Lung (tissue), 12 donors: Measurements from ENCODE around the gene EEPD1. TPM values are rescaled to one million over a fixed set of nuclear protein-coding genes. Genes with fewer than 3 reads are reported as not detected.
"Not testable (repeated sequence)": the region's sequence is repeated elsewhere in the genome, so short reads cannot be mapped to it uniquely, and the experiment has no call there.

Source experiments
- ATAC-seq: fragments of 200-7000 bp; cut with Tn5 transposase; one replicate; pipeline ENCODE4 v1.9.1; 2020; ENCODE audit warnings: moderate number of reproducible peaks; ENCODE audit not compliant: insufficient read depth, low FRiP score
- DNase-seq, 3 donors: peaks; one replicate each; pipeline ENCODE4 v3.0.0-alpha.2; 2013 to 2017
- H3K27ac ChIP-seq, 2 donors: one replicate each; pipeline ENCODE4 v1.5.1; 2013; ENCODE audit warnings: mild to moderate bottlenecking in 2 of 2, moderate library complexity in 2 of 2, control low read depth in 1 of 2, inconsistent platforms in 1 of 2, low read depth in 1 of 2, low read length in 1 of 2
- H3K27me3 ChIP-seq, 3 donors: one replicate each; pipeline ENCODE4 v1.5.1; 2013; ENCODE audit warnings: low read length in 2 of 3; ENCODE audit not compliant: control insufficient read depth in 3 of 3, insufficient read depth in 3 of 3
- H3K36me3 ChIP-seq, 4 donors: one replicate each; pipeline ENCODE4 v1.5.1; 2013; ENCODE audit warnings: low read length in 4 of 4, mild to moderate bottlenecking in 1 of 4, moderate library complexity in 1 of 4; ENCODE audit not compliant: control insufficient read depth in 4 of 4, insufficient read depth in 4 of 4
- H3K4me1 ChIP-seq, 5 donors: one replicate each; pipeline ENCODE4 v1.5.1; 2013; ENCODE audit warnings: low read length in 5 of 5, mild to moderate bottlenecking in 2 of 5, moderate library complexity in 1 of 5; ENCODE audit not compliant: control insufficient read depth in 5 of 5, insufficient read depth in 5 of 5
- H3K4me3 ChIP-seq: one replicate; pipeline ENCODE4 v1.5.1; 2013; ENCODE audit warnings: mild to moderate bottlenecking, control low read depth, moderate library complexity
- H3K9ac ChIP-seq, 2 donors: one replicate each; pipeline ENCODE4 v1.5.1; 2013; ENCODE audit warnings: low read length in 2 of 2, control low read depth in 1 of 2; ENCODE audit not compliant: insufficient read depth in 1 of 2
- H3K9me3 ChIP-seq, 4 donors: one replicate each; pipeline ENCODE4 v1.5.1; 2013; ENCODE audit warnings: low read length in 3 of 4, mild to moderate bottlenecking in 1 of 4, moderate library complexity in 1 of 4; ENCODE audit not compliant: control insufficient read depth in 4 of 4, insufficient read depth in 3 of 4
- WGBS, 2 donors: extraction: QIAGEN DNeasy Blood & Tissue Kit; methylation state at CpG; one replicate each; pipeline ENCODE4 v1.1.7; 2013; 5-methylcytosine and 5-hydroxymethylcytosine counted together
- polyA plus RNA-seq, 2 donors: library from polyadenylated mRNA; stranded (reverse); fragments of 200-250 nt; gene quantifications; one replicate each; pipeline ENCODE4 v1.2.1, GENCODE V29; 2013
- total RNA-seq, 2 donors: library from RNA; depleted of rRNA in 1 of 2; stranded (reverse); fragments of >200 nt in 1 of 2; gene quantifications; one replicate each; pipeline ENCODE4 v1.2.1, GENCODE V29; 2014 to 2021
- TF ChIP-seq, protein P1 (sequence below): IDR thresholded peaks from 2 replicates; pipeline ENCODE4 v1.5.1; 2012; ENCODE audit warnings: mild to moderate bottlenecking; ENCODE audit errors: control extremely low read depth, extremely low read depth
- donor health status: control.
- donor health status: control.
- donor health status: Bipolar disorder and iron deficiency.
- donor health status: healthy.
- donor health status: DM: yes; HTN: yes; CAD: no.

The EEPD1 gene
- total and polyA plus RNA-seq, 4 donors, result 5.4 to 15.3 (median 7.9) TPM

DNA sequence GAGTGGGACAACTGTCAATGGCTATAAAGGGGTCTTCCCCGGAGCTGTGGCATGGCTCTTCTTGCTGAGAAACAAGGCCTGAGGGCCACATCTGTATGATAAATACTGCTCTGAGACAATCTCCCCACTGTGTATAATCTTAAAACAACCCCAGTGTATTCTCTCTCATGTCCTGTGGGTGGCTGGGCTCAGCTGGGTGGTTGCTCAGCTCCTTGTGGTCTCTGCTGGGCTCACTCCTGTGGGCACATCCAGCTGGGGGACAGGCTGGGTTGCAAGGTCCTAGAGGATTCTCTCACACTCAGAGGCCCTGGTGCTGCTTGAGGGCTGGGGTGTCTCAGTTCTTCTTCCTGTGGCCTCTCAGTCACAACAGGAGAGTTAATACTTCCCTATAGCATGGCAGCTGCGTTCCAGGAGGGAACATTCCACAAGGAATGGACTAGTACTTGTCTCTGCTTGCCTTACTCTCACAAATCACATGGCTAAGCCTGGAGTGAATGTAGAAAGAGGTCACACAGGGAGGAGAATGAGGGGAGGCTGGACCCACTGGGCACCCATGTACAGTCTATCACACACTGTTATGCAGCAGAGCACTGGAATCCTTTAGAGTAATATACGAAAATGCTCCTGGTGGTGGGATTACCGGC lies 4.5 kb upstream of the EEPD1 start:
- H3K36me3 ChIP-seq, result no peaks in the 10 kb centered on the region

DNA sequence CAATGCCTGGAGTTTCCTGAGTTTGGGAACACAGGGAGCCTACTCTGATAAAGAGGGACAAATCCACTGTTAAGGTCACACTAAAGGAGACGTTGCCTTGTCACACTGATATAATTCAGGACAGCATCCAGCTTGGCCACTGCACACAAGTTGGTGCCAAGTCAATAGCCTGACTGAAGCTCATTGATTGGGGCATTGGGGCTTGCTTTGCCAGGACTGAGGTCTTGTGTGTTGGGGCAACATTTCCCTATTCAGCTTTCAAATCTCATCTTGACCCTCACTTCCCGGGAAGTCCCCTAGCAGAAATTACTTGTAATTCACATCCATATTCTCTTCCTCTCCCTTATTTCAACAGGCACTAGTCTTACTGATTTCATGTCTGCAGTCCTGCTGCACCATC lies 3.8 kb upstream of the EEPD1 start:
- not testable (repeated sequence) for ATAC-seq, H3K4me1 ChIP-seq, H3K27ac ChIP-seq, H3K27me3 ChIP-seq, H3K9me3 ChIP-seq, H3K9ac ChIP-seq, H3K36me3 ChIP-seq, H3K4me3 ChIP-seq, DNase-seq
- WGBS, 2 donors, result no CpG with 5 or more reads among the region's 2 CpGs

More for the DNA sequence above, 4.5 kb upstream of the EEPD1 start:
- ATAC-seq (no peak), DNase-seq (no peak)
- Histone ChIP-seq H3K27ac (no peak overlapping the region), H3K9me3 (peaks cover 0 to 3% (median 0%) of the 10 kb centered on the region in 4 donors), H3K27me3 (no peaks in the 10 kb centered on the region), H3K9ac (no peak overlapping the region), H3K4me3 (no peak overlapping the region), H3K4me1 (peaks cover 0 to 1% (median 0%) of the 10 kb centered on the region in 5 donors)
- WGBS, 2 donors, result 88 to 89% methylated on average over 4 of the region's 4 CpGs
- TF ChIP-seq, protein P1, sequence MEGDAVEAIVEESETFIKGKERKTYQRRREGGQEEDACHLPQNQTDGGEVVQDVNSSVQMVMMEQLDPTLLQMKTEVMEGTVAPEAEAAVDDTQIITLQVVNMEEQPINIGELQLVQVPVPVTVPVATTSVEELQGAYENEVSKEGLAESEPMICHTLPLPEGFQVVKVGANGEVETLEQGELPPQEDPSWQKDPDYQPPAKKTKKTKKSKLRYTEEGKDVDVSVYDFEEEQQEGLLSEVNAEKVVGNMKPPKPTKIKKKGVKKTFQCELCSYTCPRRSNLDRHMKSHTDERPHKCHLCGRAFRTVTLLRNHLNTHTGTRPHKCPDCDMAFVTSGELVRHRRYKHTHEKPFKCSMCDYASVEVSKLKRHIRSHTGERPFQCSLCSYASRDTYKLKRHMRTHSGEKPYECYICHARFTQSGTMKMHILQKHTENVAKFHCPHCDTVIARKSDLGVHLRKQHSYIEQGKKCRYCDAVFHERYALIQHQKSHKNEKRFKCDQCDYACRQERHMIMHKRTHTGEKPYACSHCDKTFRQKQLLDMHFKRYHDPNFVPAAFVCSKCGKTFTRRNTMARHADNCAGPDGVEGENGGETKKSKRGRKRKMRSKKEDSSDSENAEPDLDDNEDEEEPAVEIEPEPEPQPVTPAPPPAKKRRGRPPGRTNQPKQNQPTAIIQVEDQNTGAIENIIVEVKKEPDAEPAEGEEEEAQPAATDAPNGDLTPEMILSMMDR, result no peak

DNA sequence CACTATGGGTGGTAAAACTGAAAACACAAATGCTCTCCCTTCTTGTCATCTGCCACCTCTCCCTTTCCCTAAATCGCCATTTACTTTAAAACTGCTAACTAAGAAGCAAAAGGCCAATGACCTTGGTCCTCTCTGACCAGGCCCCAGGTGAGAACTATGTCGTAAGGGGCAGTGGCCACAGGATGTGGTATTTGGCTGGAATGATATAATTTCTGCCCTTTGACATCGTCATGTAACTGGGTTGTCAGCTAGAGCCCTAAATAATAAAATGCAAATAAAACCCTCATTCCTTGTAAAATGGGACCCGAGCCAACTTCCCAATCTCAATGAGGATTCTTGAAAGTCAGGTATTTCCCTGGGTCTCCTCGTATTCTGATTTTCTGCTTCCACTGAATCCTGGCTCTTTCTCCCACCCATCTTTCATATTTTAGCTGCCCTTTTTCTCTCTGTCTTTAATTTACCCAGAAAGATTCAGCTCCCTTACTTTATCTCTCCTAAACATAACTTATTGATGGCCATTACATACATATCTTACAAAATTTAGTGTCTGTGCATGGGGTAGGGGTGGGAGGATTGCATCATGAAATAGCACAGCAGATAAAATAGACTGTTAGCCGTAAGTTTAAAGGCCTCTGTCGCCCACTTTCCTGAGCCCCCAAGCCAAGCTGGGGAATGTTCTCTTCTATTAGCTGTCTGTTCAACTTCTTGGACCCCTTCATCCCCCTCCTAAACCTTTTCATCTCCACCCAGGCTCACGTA lies 3.2 kb upstream of the EEPD1 start:
- ATAC-seq (no peak), DNase-seq (no peak)
- H3K9me3 ChIP-seq, result peaks cover 0 to 3% (median 0%) of the 10 kb centered on the region in 4 donors
- TF ChIP-seq, protein P1, result no peak
- H3K9ac ChIP-seq, result no peak overlapping the region
- H3K27me3 ChIP-seq, result no peaks in the 10 kb centered on the region
- WGBS, 2 donors, result 76 to 80% methylated on average over 8 of the region's 8 CpGs
- H3K36me3 ChIP-seq, result peaks cover 0 to 4% (median under 1%) of the 10 kb centered on the region in 4 donors
- peaks cover 0 to 10% (median 1%) of the 10 kb centered on the region in 5 donors for H3K4me1 ChIP-seq
- no peak overlapping the region for H3K4me3 ChIP-seq
- no peak overlapping the region for H3K27ac ChIP-seq
